Measurements from ENCODE around the gene MTCL3.

The MTCL3 gene

GRCh38 chr6:127513425-127513824, 5.7 kb downstream of the MTCL3 start:
- Mint-ChIP-seq H3K4me1 (ENCODE audit: low read depth) (peaks cover 33% of the 10 kb centered on the region), H3K36me3 (ENCODE audit: low read depth) (peaks cover 65% of the 10 kb centered on the region), H3K27ac (no peak overlapping the region), H3K27me3 (ENCODE audit: low read depth) (peaks cover 4% of the 10 kb centered on the region), H3K9me3 (no peaks in the 10 kb centered on the region), H3K4me3 (ENCODE audit: low read depth) (no peak overlapping the region)
- DNase-seq (ENCODE audit: low spot score): no peak
- intact Hi-C loops (cut with micrococcal nuclease): no loop called here

DNA sequence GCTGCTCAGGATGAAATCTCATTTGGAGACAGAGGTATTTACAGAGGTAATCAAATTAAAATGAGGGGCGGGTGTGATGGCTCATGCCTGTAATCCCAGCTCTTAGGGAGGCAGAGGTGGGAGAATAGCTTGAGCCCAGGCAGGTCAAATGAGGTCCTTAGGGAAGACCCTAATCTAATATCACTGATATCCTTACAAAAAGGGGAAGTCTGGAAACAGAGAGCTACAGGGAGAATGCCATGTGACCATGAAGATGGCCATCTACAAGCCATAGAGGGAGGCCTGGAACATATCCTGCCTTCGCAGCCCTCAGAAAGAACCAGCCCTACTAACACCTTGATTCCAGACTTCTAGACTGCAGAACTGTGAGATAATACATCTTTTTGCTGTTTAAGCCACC, 8.3 kb downstream of the MTCL3 start:
- DNase-seq (ENCODE audit: low spot score): no peak
- Mint-ChIP-seq H3K9me3 (no peaks in the 10 kb centered on the region), H3K36me3 (ENCODE audit: low read depth) (peaks cover 68% of the 10 kb centered on the region), H3K27me3 (ENCODE audit: low read depth) (peaks cover 4% of the 10 kb centered on the region), H3K4me1 (ENCODE audit: low read depth) (peaks cover 16% of the 10 kb centered on the region), H3K4me3 (ENCODE audit: low read depth) (no peak overlapping the region), H3K27ac (no peak overlapping the region)
- intact Hi-C loops (cut with micrococcal nuclease): no loop called here

GRCh38 chr6:127506894-127507293, 12.2 kb downstream of the MTCL3 start:
- H3K27ac Mint-ChIP-seq: no peak overlapping the region
- H3K4me1 Mint-ChIP-seq (ENCODE audit: low read depth): peaks cover 1% of the 10 kb centered on the region
- H3K27me3 Mint-ChIP-seq (ENCODE audit: low read depth): no peaks in the 10 kb centered on the region
- intact Hi-C loops (cut with micrococcal nuclease): no loop called here
- DNase-seq (ENCODE audit: low spot score): no peak
- peaks cover 43% of the 10 kb centered on the region for H3K36me3 Mint-ChIP-seq (ENCODE audit: low read depth)
- H3K9me3 Mint-ChIP-seq: no peaks in the 10 kb centered on the region
- no peak overlapping the region for H3K4me3 Mint-ChIP-seq (ENCODE audit: low read depth)

GRCh38 chr6:127503022-127503421, 16.1 kb downstream of the MTCL3 start:
- no peaks in the 10 kb centered on the region for H3K4me1 Mint-ChIP-seq (ENCODE audit: low read depth)
- intact Hi-C loops (cut with micrococcal nuclease): no loop called here

DNA sequence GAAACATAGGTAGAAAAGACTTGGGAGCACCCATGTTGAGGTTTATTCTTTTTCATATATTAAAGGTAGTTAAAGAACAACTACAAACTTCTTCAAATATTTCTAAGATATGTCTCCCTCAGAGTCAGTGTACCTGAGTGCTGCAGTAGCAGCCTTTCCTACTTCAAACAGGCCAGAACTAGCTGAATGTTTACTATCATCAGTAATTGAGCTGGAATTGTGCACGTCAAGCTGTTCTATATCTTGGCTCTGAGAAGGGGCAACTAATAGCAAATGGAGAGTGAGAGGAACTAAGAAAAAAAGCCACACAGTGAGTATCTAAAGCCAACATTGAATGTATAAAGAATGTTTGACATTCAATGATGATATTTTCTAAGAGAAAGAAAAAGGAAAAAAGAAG, 21.7 kb downstream of the MTCL3 start:
- H3K27me3 Mint-ChIP-seq (ENCODE audit: low read depth): peaks cover 2% of the 10 kb centered on the region
- peaks cover 31% of the 10 kb centered on the region for H3K36me3 Mint-ChIP-seq (ENCODE audit: low read depth)
- DNase-seq (ENCODE audit: low spot score): no peak
- H3K4me3 Mint-ChIP-seq (ENCODE audit: low read depth): no peak overlapping the region
- H3K9me3 Mint-ChIP-seq: no peaks in the 10 kb centered on the region
- intact Hi-C loops (cut with micrococcal nuclease): no loop called here
- peaks cover 10% of the 10 kb centered on the region for H3K4me1 Mint-ChIP-seq (ENCODE audit: low read depth)
- H3K27ac Mint-ChIP-seq: no peak overlapping the region

More at GRCh38 chr6:127503022-127503421, 16.1 kb downstream of the MTCL3 start:
- Mint-ChIP-seq H3K27me3 (ENCODE audit: low read depth) (no peaks in the 10 kb centered on the region), H3K36me3 (ENCODE audit: low read depth) (peaks cover 26% of the 10 kb centered on the region), H3K9me3 (no peaks in the 10 kb centered on the region), H3K27ac (no peak overlapping the region), H3K4me3 (ENCODE audit: low read depth) (no peak overlapping the region)
- no peak for DNase-seq (ENCODE audit: low spot score)

GRCh38 chr6:127496471-127496870, 22.7 kb downstream of the MTCL3 start:
- intact Hi-C loops (cut with micrococcal nuclease): no loop called here
- Mint-ChIP-seq H3K27me3 (ENCODE audit: low read depth) (peaks cover 2% of the 10 kb centered on the region), H3K36me3 (ENCODE audit: low read depth) (peaks cover 38% of the 10 kb centered on the region), H3K9me3 (peaks cover 6% of the 10 kb centered on the region), H3K4me1 (ENCODE audit: low read depth) (peaks cover 11% of the 10 kb centered on the region), H3K4me3 (ENCODE audit: low read depth) (no peak overlapping the region), H3K27ac (no peak overlapping the region)
- DNase-seq (ENCODE audit: low spot score): no peak

- Mint-ChIP-seq H3K27me3 (ENCODE audit: low read depth) (peaks cover 2% of the 10 kb centered on the region), H3K36me3 (ENCODE audit: low read depth) (peaks cover 52% of the 10 kb centered on the region), H3K4me3 (ENCODE audit: low read depth) (no peak overlapping the region), H3K9me3 (peaks cover 12% of the 10 kb centered on the region), H3K27ac (peak overlapping the region; percentile 12), H3K4me1 (ENCODE audit: low read depth) (peaks cover 16% of the 10 kb centered on the region)
- intact Hi-C loops (cut with micrococcal nuclease): no loop called here
- DNase-seq (ENCODE audit: low spot score): no peak
Measured at GRCh38 chr6:127494240-127494767, 24.8 kb downstream of the MTCL3 start.

- no peak for DNase-seq (ENCODE audit: low spot score)
- H3K36me3 Mint-ChIP-seq (ENCODE audit: low read depth): peaks cover 74% of the 10 kb centered on the region
- no peak overlapping the region for H3K27ac Mint-ChIP-seq
- peaks cover 31% of the 10 kb centered on the region for H3K9me3 Mint-ChIP-seq
- H3K4me3 Mint-ChIP-seq (ENCODE audit: low read depth): no peak overlapping the region
- H3K27me3 Mint-ChIP-seq (ENCODE audit: low read depth): no peaks in the 10 kb centered on the region
- intact Hi-C loops (cut with micrococcal nuclease): no loop called here
- H3K4me1 Mint-ChIP-seq (ENCODE audit: low read depth): peaks cover 36% of the 10 kb centered on the region
Measured at GRCh38 chr6:127489248-127489647, 29.9 kb downstream of the MTCL3 start.

- peaks cover 48% of the 10 kb centered on the region for H3K4me1 Mint-ChIP-seq (ENCODE audit: low read depth)
- intact Hi-C loops (cut with micrococcal nuclease): no loop called here
- H3K36me3 Mint-ChIP-seq (ENCODE audit: low read depth): peaks cover 79% of the 10 kb centered on the region
- DNase-seq (ENCODE audit: low spot score): no peak
- no peak overlapping the region for H3K4me3 Mint-ChIP-seq (ENCODE audit: low read depth)
- H3K9me3 Mint-ChIP-seq: peaks cover 29% of the 10 kb centered on the region
- no peaks in the 10 kb centered on the region for H3K27me3 Mint-ChIP-seq (ENCODE audit: low read depth)
- H3K27ac Mint-ChIP-seq: no peak overlapping the region
Measured at GRCh38 chr6:127486934-127487333, 32.2 kb downstream of the MTCL3 start.

GRCh38 chr6:127484212-127484863, 34.8 kb downstream of the MTCL3 start:
- H3K4me1 Mint-ChIP-seq (ENCODE audit: low read depth): peaks cover 42% of the 10 kb centered on the region
- no peak for DNase-seq (ENCODE audit: low spot score)
- H3K27me3 Mint-ChIP-seq (ENCODE audit: low read depth): no peaks in the 10 kb centered on the region
- peaks cover 20% of the 10 kb centered on the region for H3K9me3 Mint-ChIP-seq
- peak overlapping the region; percentile 66 for H3K4me3 Mint-ChIP-seq (ENCODE audit: low read depth)
- peaks cover 80% of the 10 kb centered on the region for H3K36me3 Mint-ChIP-seq (ENCODE audit: low read depth)
- H3K27ac Mint-ChIP-seq: peak overlapping the region; percentile 65
- intact Hi-C loops (cut with micrococcal nuclease): loop anchor here (1.0 kb wide), 4 partner anchors 24 to 141 kb away; partner anchors contain the start of gene ECHDC1

DNA sequence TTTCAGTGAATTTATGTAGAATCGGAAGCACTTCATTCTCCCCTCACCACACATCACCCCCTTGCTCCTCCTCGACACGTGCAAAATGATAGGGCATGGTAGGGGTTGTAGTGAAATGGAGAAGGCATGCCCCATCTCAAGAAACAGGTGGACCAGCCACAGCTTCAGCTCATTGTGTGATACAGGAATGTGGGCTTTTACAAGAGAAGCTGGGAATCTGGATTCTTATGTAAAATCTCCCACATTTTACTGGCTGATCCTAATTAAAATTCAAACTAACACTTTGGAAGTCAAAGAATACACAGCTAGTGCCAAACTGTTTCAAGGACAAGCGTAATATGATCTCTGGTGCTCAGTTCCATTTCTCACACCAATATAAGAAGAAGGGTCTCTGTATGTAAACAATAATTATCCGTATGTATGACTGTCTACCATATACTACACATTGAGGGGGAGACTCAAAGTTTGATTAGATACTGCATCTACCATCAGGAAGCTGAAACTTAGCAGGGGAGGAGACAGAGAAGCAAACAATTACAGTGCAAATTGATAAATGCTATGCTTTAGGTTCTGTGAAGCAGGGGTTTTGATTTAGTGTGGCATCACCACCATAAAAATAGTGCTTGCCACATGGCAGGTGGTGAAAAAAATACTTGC, 35.6 kb downstream of the MTCL3 start:
- H3K4me1 Mint-ChIP-seq (ENCODE audit: low read depth): peaks cover 39% of the 10 kb centered on the region

DNA sequence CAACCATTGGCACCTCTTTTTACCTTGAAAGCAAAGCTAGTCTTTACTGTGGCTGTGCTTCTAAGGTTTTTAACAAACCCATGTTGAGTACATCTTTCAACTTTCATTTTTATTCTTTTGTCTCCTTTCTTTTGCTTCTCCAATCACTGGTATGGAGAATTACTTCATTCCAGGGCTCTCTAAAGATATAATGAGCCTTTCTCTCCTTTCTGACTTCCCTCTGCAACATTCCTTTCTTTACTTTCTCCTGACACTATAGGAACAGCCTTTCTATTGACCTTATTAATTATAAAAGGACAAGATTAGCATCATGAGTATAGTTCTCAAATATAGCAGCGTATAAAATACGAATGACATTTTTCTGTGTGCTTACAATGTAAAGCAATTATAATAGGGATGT, 36.8 kb downstream of the MTCL3 start:
- Mint-ChIP-seq H3K27ac (no peak overlapping the region), H3K27me3 (ENCODE audit: low read depth) (no peaks in the 10 kb centered on the region), H3K4me3 (ENCODE audit: low read depth) (no peak overlapping the region), H3K36me3 (ENCODE audit: low read depth) (peaks cover 84% of the 10 kb centered on the region), H3K4me1 (ENCODE audit: low read depth) (peaks cover 32% of the 10 kb centered on the region), H3K9me3 (peaks cover 16% of the 10 kb centered on the region)
- DNase-seq (ENCODE audit: low spot score): no peak
- intact Hi-C loops (cut with micrococcal nuclease): no loop called here

More for the DNA sequence above, 35.6 kb downstream of the MTCL3 start:
- H3K27me3 Mint-ChIP-seq (ENCODE audit: low read depth): no peaks in the 10 kb centered on the region
- intact Hi-C loops (cut with micrococcal nuclease): loop anchor here (1.0 kb wide), 4 partner anchors 23 to 140 kb away; partner anchors contain the start of gene ECHDC1
- peaks cover 80% of the 10 kb centered on the region for H3K36me3 Mint-ChIP-seq (ENCODE audit: low read depth)
- peak overlapping the region; percentile 65 for H3K27ac Mint-ChIP-seq
- peak overlapping the region; percentile 66 for H3K4me3 Mint-ChIP-seq (ENCODE audit: low read depth)
- no peak for DNase-seq (ENCODE audit: low spot score)
- H3K9me3 Mint-ChIP-seq: peaks cover 16% of the 10 kb centered on the region

DNA sequence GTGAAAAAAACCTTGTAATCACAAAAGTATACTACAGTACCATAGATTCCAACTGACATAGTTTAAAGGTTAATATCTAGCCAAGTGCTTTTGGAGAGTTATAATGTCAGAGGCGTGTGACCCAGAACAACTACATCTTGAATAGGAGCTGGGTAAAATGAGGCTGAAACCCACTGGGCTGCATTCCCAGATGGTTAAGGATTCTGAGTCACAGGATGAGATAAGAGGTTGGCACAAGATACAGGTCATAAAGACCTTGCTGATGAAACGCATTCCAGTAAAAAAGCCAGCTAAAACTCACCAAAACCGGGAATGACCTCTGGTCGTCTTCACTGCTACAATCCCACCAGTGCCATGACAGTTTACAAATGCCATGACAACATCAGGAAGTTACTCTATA, 37.5 kb downstream of the MTCL3 start:
- no peak for DNase-seq (ENCODE audit: low spot score)
- no peak overlapping the region for H3K27ac Mint-ChIP-seq
- peaks cover 16% of the 10 kb centered on the region for H3K9me3 Mint-ChIP-seq
- H3K36me3 Mint-ChIP-seq (ENCODE audit: low read depth): peaks cover 84% of the 10 kb centered on the region
- H3K4me3 Mint-ChIP-seq (ENCODE audit: low read depth): no peak overlapping the region
- peaks cover 31% of the 10 kb centered on the region for H3K4me1 Mint-ChIP-seq (ENCODE audit: low read depth)
- peaks cover 1% of the 10 kb centered on the region for H3K27me3 Mint-ChIP-seq (ENCODE audit: low read depth)
- intact Hi-C loops (cut with micrococcal nuclease): no loop called here

All from activated T-helper 2 cell treated with anti-CD3 and anti-CD28 coated beads, Interferon-gamma antibody, Interleukin-2, Interleukin-4, amounts not matched to agents 10 μg/mL and 5 μg/mL and 100 μg/mL, durations not matched to agents 14 hours and 24 hours and 36 hours (primary cell).